ENCODE measurements around the gene NMNAT2.

The NMNAT2 gene

DNA sequence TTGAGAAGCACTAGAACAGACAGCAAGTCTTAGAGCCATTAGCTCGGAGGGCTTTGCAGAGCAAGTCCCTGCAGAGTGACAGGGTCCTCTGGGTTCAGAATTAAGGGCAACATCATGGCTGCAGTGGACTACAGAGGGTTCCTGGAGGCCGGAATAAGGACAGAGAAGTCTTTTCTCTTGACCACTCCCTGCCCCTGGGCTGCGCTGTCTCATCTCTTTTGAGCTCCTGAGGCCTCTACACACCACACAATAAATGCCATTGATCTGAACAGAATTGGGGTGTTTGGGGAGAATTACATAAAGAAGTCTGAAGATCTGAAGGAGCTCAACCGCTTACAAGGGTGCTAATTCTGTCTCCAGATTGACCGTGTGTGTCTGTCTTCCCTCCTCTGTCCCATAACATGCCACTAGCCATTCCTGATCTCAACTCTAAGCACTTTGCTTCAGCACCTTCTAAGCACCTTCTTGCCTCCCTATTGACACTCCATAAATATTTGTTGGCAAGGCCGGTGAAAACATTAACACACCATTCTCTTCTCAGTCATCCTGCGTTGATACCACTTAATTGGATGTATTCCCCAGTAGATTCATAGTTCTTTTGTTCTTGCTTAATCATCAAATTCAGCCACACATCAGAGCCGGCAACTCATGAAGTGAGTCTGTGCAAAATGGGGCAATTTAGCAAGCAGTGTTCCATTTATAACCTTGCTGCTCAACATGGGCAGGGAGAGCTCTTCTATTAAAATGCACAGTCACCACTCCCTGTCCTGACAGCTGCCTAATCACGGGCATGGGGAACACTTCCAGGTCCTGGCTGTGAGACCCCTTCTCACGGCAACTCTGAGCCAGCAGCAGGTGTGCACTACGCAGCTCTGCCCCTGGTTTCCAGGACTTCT lies 49.7 kb downstream of the NMNAT2 start:
- Histone ChIP-seq H4K20me1 (ENCODE audit: insufficient read depth, low read length) (no peaks in the 10 kb centered on the region), H3K27ac (ENCODE audit: low read depth, low read length, poor library complexity, severe bottlenecking) (no peak overlapping the region), H3K9me3 (ENCODE audit: low read length) (no peaks in the 10 kb centered on the region), H3K27me3 (ENCODE audit: insufficient read depth, low read length) (0 out of 2 replicates have a peak, but pooled peaks cover 4% of the 10 kb centered on the region), H3K4me2 (ENCODE audit: low read length) (no peak overlapping the region), H3K4me1 (ENCODE audit: insufficient read depth, low read length, severe bottlenecking) (no peaks in the 10 kb centered on the region), H3K9me2 (ENCODE audit: low read depth, low read length) (no peaks in the 10 kb centered on the region), H2AFZ (ENCODE audit: low read length) (no peak overlapping the region), H3K79me2 (ENCODE audit: insufficient read depth, low read length) (no peaks in the 10 kb centered on the region), H3F3A (ENCODE audit: insufficient read depth, low read length) (no peaks in the 10 kb centered on the region), H3K4me3 (ENCODE audit: low read depth, low read length, poor library complexity, severe bottlenecking) (no peak overlapping the region), H3K9ac (ENCODE audit: low read length) (no peak overlapping the region), H3K36me3 (ENCODE audit: insufficient read depth, low read length) (no peaks in the 10 kb centered on the region)
- TF ChIP-seq, protein P1, sequence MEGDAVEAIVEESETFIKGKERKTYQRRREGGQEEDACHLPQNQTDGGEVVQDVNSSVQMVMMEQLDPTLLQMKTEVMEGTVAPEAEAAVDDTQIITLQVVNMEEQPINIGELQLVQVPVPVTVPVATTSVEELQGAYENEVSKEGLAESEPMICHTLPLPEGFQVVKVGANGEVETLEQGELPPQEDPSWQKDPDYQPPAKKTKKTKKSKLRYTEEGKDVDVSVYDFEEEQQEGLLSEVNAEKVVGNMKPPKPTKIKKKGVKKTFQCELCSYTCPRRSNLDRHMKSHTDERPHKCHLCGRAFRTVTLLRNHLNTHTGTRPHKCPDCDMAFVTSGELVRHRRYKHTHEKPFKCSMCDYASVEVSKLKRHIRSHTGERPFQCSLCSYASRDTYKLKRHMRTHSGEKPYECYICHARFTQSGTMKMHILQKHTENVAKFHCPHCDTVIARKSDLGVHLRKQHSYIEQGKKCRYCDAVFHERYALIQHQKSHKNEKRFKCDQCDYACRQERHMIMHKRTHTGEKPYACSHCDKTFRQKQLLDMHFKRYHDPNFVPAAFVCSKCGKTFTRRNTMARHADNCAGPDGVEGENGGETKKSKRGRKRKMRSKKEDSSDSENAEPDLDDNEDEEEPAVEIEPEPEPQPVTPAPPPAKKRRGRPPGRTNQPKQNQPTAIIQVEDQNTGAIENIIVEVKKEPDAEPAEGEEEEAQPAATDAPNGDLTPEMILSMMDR (IDR thresholded peaks at IDR 0.05; ENCODE audit: low read length) = no peak
- TF ChIP-seq EZH2 (IDR thresholded peaks at IDR 0.05; ENCODE audit: borderline replicate concordance, low read length) = no peak

DNA sequence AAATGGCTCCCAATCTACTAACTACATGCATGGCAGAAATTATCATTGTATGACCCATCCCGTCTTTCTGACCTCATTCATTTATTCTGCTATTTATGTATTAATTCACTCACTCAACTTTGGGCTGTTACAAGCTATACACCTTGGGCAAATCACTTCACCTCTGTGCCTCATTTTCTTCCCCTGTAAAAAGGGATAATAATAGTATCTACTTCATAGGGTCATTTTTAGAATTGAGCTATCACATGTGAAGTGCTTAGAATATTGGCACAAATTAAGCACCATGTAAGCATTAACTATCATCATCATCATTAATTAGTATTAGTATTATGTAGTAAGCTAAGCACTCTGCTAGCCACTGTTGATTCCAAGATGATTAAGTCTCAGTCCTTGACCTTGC lies 52.1 kb downstream of the NMNAT2 start:
- H3K4me2 ChIP-seq (ENCODE audit: low read length) = no peak overlapping the region
- no peak overlapping the region for H2AFZ ChIP-seq (ENCODE audit: low read length)
- no peaks in the 10 kb centered on the region for H3K79me2 ChIP-seq (ENCODE audit: insufficient read depth, low read length)
- no peaks in the 10 kb centered on the region for H3K36me3 ChIP-seq (ENCODE audit: insufficient read depth, low read length)
- H3K27ac ChIP-seq (ENCODE audit: low read depth, low read length, poor library complexity, severe bottlenecking) = no peak overlapping the region
- no peaks in the 10 kb centered on the region for H3K9me2 ChIP-seq (ENCODE audit: low read depth, low read length)
- H3K9ac ChIP-seq (ENCODE audit: low read length) = no peak overlapping the region
- H3K4me3 ChIP-seq (ENCODE audit: low read depth, low read length, poor library complexity, severe bottlenecking) = no peak overlapping the region
- H3K9me3 ChIP-seq (ENCODE audit: low read length) = no peaks in the 10 kb centered on the region
- no peak for TF ChIP-seq EZH2 (IDR thresholded peaks at IDR 0.05; ENCODE audit: borderline replicate concordance, low read length)
- TF ChIP-seq, protein P1 (IDR thresholded peaks at IDR 0.05; ENCODE audit: low read length) = no peak
- H4K20me1 ChIP-seq (ENCODE audit: insufficient read depth, low read length) = no peaks in the 10 kb centered on the region
- no peaks in the 10 kb centered on the region for H3K4me1 ChIP-seq (ENCODE audit: insufficient read depth, low read length, severe bottlenecking)
- H3K27me3 ChIP-seq (ENCODE audit: insufficient read depth, low read length) = no peaks in the 10 kb centered on the region
- H3F3A ChIP-seq (ENCODE audit: insufficient read depth, low read length) = no peaks in the 10 kb centered on the region

GRCh38 chr1:183365676-183366075 lies 52.5 kb downstream of the NMNAT2 start:
- Histone ChIP-seq H3K9me2 (ENCODE audit: low read depth, low read length) (no peaks in the 10 kb centered on the region), H4K20me1 (ENCODE audit: insufficient read depth, low read length) (no peaks in the 10 kb centered on the region), H3F3A (ENCODE audit: insufficient read depth, low read length) (no peaks in the 10 kb centered on the region), H3K9ac (ENCODE audit: low read length) (no peak overlapping the region), H2AFZ (ENCODE audit: low read length) (no peak overlapping the region), H3K27me3 (ENCODE audit: insufficient read depth, low read length) (no peaks in the 10 kb centered on the region), H3K4me1 (ENCODE audit: insufficient read depth, low read length, severe bottlenecking) (no peaks in the 10 kb centered on the region), H3K4me2 (ENCODE audit: low read length) (no peak overlapping the region), H3K27ac (ENCODE audit: low read depth, low read length, poor library complexity, severe bottlenecking) (no peak overlapping the region), H3K9me3 (ENCODE audit: low read length) (no peaks in the 10 kb centered on the region), H3K4me3 (ENCODE audit: low read depth, low read length, poor library complexity, severe bottlenecking) (no peak overlapping the region), H3K79me2 (ENCODE audit: insufficient read depth, low read length) (no peaks in the 10 kb centered on the region), H3K36me3 (ENCODE audit: insufficient read depth, low read length) (no peaks in the 10 kb centered on the region)
- no peak for TF ChIP-seq EZH2 (IDR thresholded peaks at IDR 0.05; ENCODE audit: borderline replicate concordance, low read length)
- TF ChIP-seq, protein P1 (IDR thresholded peaks at IDR 0.05; ENCODE audit: low read length) = no peak

Data from OCI-LY1 (cell line).